HepG2 (cell line): Measurements from ENCODE around the gene EMILIN1. TPM values are rescaled to one million over a fixed set of nuclear protein-coding genes. Genes with fewer than 3 reads are reported as not detected.
A peak's percentile ranks its signal among the peaks of the same experiment; 100 is the strongest.

Experiments
- CHD2 ChIP-seq: IDR thresholded peaks from 2 replicates; pipeline ENCODE4 v1.6.1; 2011; ENCODE audit warnings: low read depth, low read length, improper control_type of control experiment
- ELF3 ChIP-seq: IDR thresholded peaks from 2 replicates; pipeline ENCODE4 v1.6.1; 2016; ENCODE audit warnings: missing genetic modification reagents, missing compliant biosample characterization
- FOSL2 ChIP-seq: sonication (generic); formaldehyde crosslinking; IDR thresholded peaks from 2 replicates; pipeline ENCODE4 v1.4.0; 2020; ENCODE audit warnings: missing genetic modification reagents
- FOXK2 ChIP-seq: fragments of 450-650 bp; IDR thresholded peaks from 2 replicates; pipeline ENCODE4 v1.6.1; 2016
- KDM2A ChIP-seq: sonication (generic); formaldehyde crosslinking; IDR thresholded peaks from 2 replicates; pipeline ENCODE4 v1.4.0; 2020; ENCODE audit warnings: low read depth, missing genetic modification reagents, borderline replicate concordance
- KDM5B ChIP-seq: sonication (generic); formaldehyde crosslinking; IDR thresholded peaks from 2 replicates; pipeline ENCODE4 v1.4.0; 2020; ENCODE audit warnings: missing genetic modification reagents, mild to moderate bottlenecking, borderline replicate concordance
- KLF16 ChIP-seq, 2 experiments: sonication (generic) in 1 of 2; formaldehyde crosslinking in 1 of 2; IDR thresholded peaks; 2 replicates each; pipeline versions ENCODE4 v1.6.1 to v1.8.0; 2016 to 2023; ENCODE audit warnings: missing genetic modification reagents in 2 of 2, missing compliant biosample characterization in 1 of 2
- KLF9 ChIP-seq: IDR thresholded peaks from 2 replicates; pipeline ENCODE4 v1.6.1; 2016; ENCODE audit warnings: low read depth
- MTA3 ChIP-seq: sonication (generic); formaldehyde crosslinking; IDR thresholded peaks from 2 replicates; pipeline ENCODE4 v1.4.0; 2020; ENCODE audit warnings: missing genetic modification reagents
- NCOR1 ChIP-seq: fragments of 200-600 bp; sonication (generic); IDR thresholded peaks from 2 replicates; pipeline ENCODE4 v1.7.0; 2017; ENCODE audit warnings: antibody characterized with exemption, low read length, borderline replicate concordance
- PATZ1 ChIP-seq: sonication (generic); formaldehyde crosslinking; IDR thresholded peaks from 2 replicates; pipeline ENCODE4 v1.4.0; 2020; ENCODE audit warnings: missing genetic modification reagents
- PCBP1 ChIP-seq: fragments of 200-400 bp; formaldehyde crosslinking; IDR thresholded peaks from 2 replicates; pipeline ENCODE4 v1.6.1; 2017; ENCODE audit warnings: mild to moderate bottlenecking, low read depth, low read length, borderline replicate concordance
- SKIL ChIP-seq: sonication (generic); formaldehyde crosslinking; IDR thresholded peaks from 2 replicates; pipeline ENCODE4 v1.8.0; 2022; ENCODE audit warnings: missing genetic modification reagents, mild to moderate bottlenecking, moderate library complexity, borderline replicate concordance
- SMAD3 ChIP-seq: sonication (generic); formaldehyde crosslinking; IDR thresholded peaks from 2 replicates; pipeline ENCODE4 v1.4.0; 2020; ENCODE audit warnings: missing genetic modification reagents
- SNAPC5 ChIP-seq: sonication (generic); formaldehyde crosslinking; IDR thresholded peaks from 2 replicates; pipeline ENCODE4 v1.8.1; 2023; ENCODE audit warnings: mild to moderate bottlenecking, missing genetic modification reagents, borderline replicate concordance
- TBX3 ChIP-seq: fragments of 450-650 bp; IDR thresholded peaks from 2 replicates; pipeline ENCODE4 v1.6.1; 2017; ENCODE audit warnings: antibody characterized with exemption, mild to moderate bottlenecking, inconsistent platforms, borderline replicate concordance
- ZBTB21 ChIP-seq: sonication (generic); formaldehyde crosslinking; IDR thresholded peaks from 2 replicates; pipeline ENCODE4 v1.4.0; 2020; ENCODE audit warnings: missing genetic modification reagents
- ZNF138 ChIP-seq: sonication (generic); formaldehyde crosslinking; IDR thresholded peaks from 2 replicates; pipeline ENCODE4 v1.5.0; 2020; ENCODE audit warnings: mild to moderate bottlenecking, low read depth, missing genetic modification reagents
- ZNF205 ChIP-seq: IDR thresholded peaks from 2 replicates; pipeline ENCODE4 v1.6.1; 2018; ENCODE audit warnings: missing biosample characterization, missing genetic modification reagents
- ZNF235 ChIP-seq: sonication (generic); formaldehyde crosslinking; IDR thresholded peaks from 2 replicates; pipeline ENCODE4 v1.8.1; 2023; ENCODE audit warnings: mild to moderate bottlenecking, missing genetic modification reagents, borderline replicate concordance
- ZNF253 ChIP-seq: sonication (generic); formaldehyde crosslinking; IDR thresholded peaks from 2 replicates; pipeline ENCODE4 v1.8.0; 2022; ENCODE audit warnings: mild to moderate bottlenecking, missing genetic modification reagents, borderline replicate concordance
- ZNF354B ChIP-seq: sonication (generic); formaldehyde crosslinking; IDR thresholded peaks from 2 replicates; pipeline ENCODE4 v1.8.0; 2022; ENCODE audit warnings: mild to moderate bottlenecking, missing genetic modification reagents
- ZNF563 ChIP-seq: sonication (generic); formaldehyde crosslinking; IDR thresholded peaks from 2 replicates; pipeline ENCODE4 v1.8.0; 2022; ENCODE audit warnings: mild to moderate bottlenecking, moderate library complexity, missing genetic modification reagents
- ZNF572 ChIP-seq: sonication (generic); formaldehyde crosslinking; IDR thresholded peaks from 2 replicates; pipeline ENCODE4 v1.5.1; 2020; ENCODE audit warnings: mild to moderate bottlenecking, missing genetic modification reagents
- ZNF616 ChIP-seq: sonication (generic); formaldehyde crosslinking; IDR thresholded peaks from 2 replicates; pipeline ENCODE4 v1.5.0; 2020; ENCODE audit warnings: low read depth, mild to moderate bottlenecking, missing genetic modification reagents
- ZNF850 ChIP-seq: sonication (generic); formaldehyde crosslinking; conservative IDR thresholded peaks from 2 replicates; pipeline ENCODE4 v1.9.0; 2021; ENCODE audit warnings: mild to moderate bottlenecking, missing genetic modification reagents
- polyA plus RNA-seq, 8 experiments: library from polyadenylated mRNA; depleted of rRNA in 3 of 8; stranded (reverse) in 7 of 8; unstranded in 1 of 8; fragments of >200 nt; fragmentation: Illumina TruSeq in 4 of 8; extraction: Trizol in 4 of 8; gene quantifications; 2 replicates each; pipeline versions ENCODE4 v1.2.1 to v1.2.3, GENCODE V29; 2011 to 2016; ENCODE audit warnings: low read depth in 4 of 8, missing spikeins in 1 of 8, mixed read lengths in 1 of 8; ENCODE audit not compliant: insufficient read depth in 1 of 8
- total RNA-seq, 5 experiments: library from RNA; depleted of rRNA; stranded (reverse); fragments of >200 nt; fragmentation: Illumina TruSeq; extraction: Trizol; gene quantifications; 2 replicates each; pipeline ENCODE4 v1.2.3, GENCODE V29; 2016; ENCODE audit warnings: low read depth in 1 of 5
- TF ChIP-seq, protein P1 (sequence below): IDR thresholded peaks from 2 replicates; pipeline ENCODE4 v1.6.1; 2016; ENCODE audit warnings: missing genetic modification reagents, missing compliant biosample characterization

Gene EMILIN1
- total and polyA plus RNA-seq, 2 of the 13 experiments (the other 11 are each of a cell fraction or from before 2014, with no cell fraction given): 8.1 to 9.7 TPM

DNA sequence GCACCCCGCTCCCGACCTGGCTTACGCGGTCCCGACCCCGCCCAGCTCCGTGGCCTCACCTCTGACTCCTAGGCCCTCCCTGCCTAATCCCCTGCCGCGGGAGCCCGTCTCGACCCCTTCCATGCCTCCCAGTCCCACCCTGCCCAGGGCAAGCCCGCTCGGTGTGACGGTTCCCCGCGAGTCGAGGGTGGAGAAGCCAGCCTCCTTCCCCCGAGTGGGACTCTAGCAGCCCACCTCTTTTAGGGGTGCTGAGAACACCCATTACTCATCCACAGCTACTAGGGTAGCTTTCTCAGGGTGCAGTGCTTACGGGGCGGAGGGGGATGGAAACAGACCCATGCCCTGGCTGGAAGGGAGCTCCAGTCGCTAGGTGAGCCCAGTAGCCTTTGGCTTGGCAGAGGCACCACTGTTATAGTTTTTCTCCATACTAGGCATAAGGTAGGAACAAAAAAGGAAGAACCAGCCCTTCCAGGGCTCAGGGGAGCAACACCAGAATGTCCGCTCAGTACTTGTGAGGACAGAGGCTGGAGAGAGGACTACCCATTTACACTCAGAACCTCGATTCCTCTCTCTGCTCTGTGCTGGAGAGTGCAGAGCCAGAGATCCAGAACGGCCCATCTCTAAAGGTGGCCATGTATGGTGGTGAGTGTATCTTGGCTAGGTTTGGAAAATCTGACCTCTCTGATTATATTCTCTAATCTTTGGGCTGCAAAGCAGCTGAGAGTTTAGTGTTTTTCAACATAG lies 26.3 kb upstream of the EMILIN1 start (continued):
- TF ChIP-seq, protein P1, sequence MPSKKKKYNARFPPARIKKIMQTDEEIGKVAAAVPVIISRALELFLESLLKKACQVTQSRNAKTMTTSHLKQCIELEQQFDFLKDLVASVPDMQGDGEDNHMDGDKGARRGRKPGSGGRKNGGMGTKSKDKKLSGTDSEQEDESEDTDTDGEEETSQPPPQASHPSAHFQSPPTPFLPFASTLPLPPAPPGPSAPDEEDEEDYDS: 0 out of 2 replicates have a peak, but pooled peaks have one; percentile 13
- TF ChIP-seq ZNF205 (CRISPR knock-in tag): no peak
- no peak for TF ChIP-seq ZBTB21 (CRISPR knock-in tag)
- 0 out of 2 replicates have a peak, but pooled peaks have one; percentile 14 for TF ChIP-seq ZNF235 (CRISPR knock-in tag)
- no peak for TF ChIP-seq SNAPC5 (CRISPR knock-in tag)
- 0 out of 2 replicates have a peak, but pooled peaks have one; percentile 37 for TF ChIP-seq ZNF563
- TF ChIP-seq ZNF850 (CRISPR knock-in tag): 0 out of 2 replicates have a peak, but pooled peaks have one; percentile 69
- no peak for TF ChIP-seq SMAD3
- peak; percentile 67; the same call in 1 of the 2 replicates for TF ChIP-seq KDM2A
- TF ChIP-seq CHD2: peak; percentile 32; the same call in 1 of the 2 replicates
- 0 out of 2 replicates have a peak, but pooled peaks have one; percentile 5 for TF ChIP-seq KDM5B
- TF ChIP-seq KLF9 (CRISPR knock-in tag): no peak
- TF ChIP-seq MTA3 (CRISPR knock-in tag): peak; percentile 31; the same call in 1 of the 2 replicates
- no peak for TF ChIP-seq ZNF138
- TF ChIP-seq FOXK2: no peak
- TF ChIP-seq ZNF354B (CRISPR knock-in tag): 0 out of 2 replicates have a peak, but pooled peaks have one; percentile 2
- TF ChIP-seq ZNF253 (CRISPR knock-in tag): 0 out of 2 replicates have a peak, but pooled peaks have one; percentile 47
- no peak for TF ChIP-seq ELF3
- no peak for TF ChIP-seq PATZ1 (CRISPR knock-in tag)
- 0 out of 2 replicates have a peak, but pooled peaks have one; percentile 1 for TF ChIP-seq ZNF616 (CRISPR knock-in tag)
- no peak for TF ChIP-seq KLF16 (CRISPR knock-in tag; IDR thresholded peaks at IDR 0.05)
- no peak for TF ChIP-seq TBX3
- no peak for TF ChIP-seq NCOR1
- no peak for TF ChIP-seq SKIL (CRISPR knock-in tag)
- 0 out of 2 replicates have a peak, but pooled peaks have one; percentile 16 for TF ChIP-seq FOSL2 (CRISPR knock-in tag)
- peak; percentile 38; the same call in 1 of the 2 replicates for TF ChIP-seq ZNF572 (CRISPR knock-in tag)
- 0 out of 2 replicates have a peak, but pooled peaks have one; percentile 5 for TF ChIP-seq PCBP1
